HCT116 (cell line): ENCODE data around the gene TGOLN2.

ENCODE experiments used
- CEBPB ChIP-seq: IDR thresholded peaks from 2 replicates; pipeline ENCODE4 v1.6.1; 2012; ENCODE audit warnings: low read depth
- FOSL1 ChIP-seq: IDR thresholded peaks from 2 replicates; pipeline ENCODE4 v1.6.1; 2012; ENCODE audit warnings: low read depth
- POLR2A ChIP-seq: IDR thresholded peaks from 2 replicates; pipeline ENCODE4 v1.7.0; 2011; ENCODE audit warnings: borderline replicate concordance; ENCODE audit not compliant: insufficient read depth, insufficient read length; ENCODE audit errors: extremely low read depth
- TF ChIP-seq, protein P1 (sequence below): IDR thresholded peaks from 2 replicates; pipeline ENCODE4 v1.6.1; 2012
- TF ChIP-seq, protein P2 (sequence below), 3 experiments: fragments of 200-600 bp in 1 of 3; sonication (generic) in 1 of 3; IDR thresholded peaks in 2 of 3; conservative IDR thresholded peaks in 1 of 3; 2 replicates each; pipeline ENCODE4 v1.5.1; 2012 to 2017; ENCODE audit warnings: low read depth in 2 of 3, low read length in 2 of 3, antibody characterized with exemption in 1 of 3, borderline replicate concordance in 1 of 3, control low read depth in 1 of 3, mild to moderate bottlenecking in 1 of 3, mixed read lengths in 1 of 3, mixed run types in 1 of 3, moderate library complexity in 1 of 3; ENCODE audit not compliant: insufficient read depth in 1 of 3

DNA sequence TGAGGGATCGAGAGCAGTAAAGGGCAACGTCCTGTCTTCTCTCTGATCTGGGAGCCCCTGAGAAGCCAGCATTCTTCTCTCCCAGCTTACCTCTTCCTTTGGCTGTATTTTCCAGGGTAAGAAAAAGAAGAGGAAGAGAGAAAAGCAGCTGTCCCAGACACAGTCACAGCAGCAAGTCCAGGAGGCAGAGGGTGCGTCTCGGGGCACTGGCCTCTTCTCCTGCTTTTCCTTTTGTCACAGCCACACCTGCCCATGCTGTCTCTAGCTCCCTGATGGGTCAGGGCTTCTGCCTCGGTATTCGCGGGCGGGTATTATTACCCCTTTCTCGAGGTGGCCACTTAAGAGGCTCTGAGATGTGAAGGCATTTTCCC lies 20.3 kb downstream of the TGOLN2 start:
- TF ChIP-seq, protein P1, sequence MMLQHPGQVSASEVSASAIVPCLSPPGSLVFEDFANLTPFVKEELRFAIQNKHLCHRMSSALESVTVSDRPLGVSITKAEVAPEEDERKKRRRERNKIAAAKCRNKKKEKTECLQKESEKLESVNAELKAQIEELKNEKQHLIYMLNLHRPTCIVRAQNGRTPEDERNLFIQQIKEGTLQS: no peak
- no peak for TF ChIP-seq POLR2A
- TF ChIP-seq, protein P2, sequence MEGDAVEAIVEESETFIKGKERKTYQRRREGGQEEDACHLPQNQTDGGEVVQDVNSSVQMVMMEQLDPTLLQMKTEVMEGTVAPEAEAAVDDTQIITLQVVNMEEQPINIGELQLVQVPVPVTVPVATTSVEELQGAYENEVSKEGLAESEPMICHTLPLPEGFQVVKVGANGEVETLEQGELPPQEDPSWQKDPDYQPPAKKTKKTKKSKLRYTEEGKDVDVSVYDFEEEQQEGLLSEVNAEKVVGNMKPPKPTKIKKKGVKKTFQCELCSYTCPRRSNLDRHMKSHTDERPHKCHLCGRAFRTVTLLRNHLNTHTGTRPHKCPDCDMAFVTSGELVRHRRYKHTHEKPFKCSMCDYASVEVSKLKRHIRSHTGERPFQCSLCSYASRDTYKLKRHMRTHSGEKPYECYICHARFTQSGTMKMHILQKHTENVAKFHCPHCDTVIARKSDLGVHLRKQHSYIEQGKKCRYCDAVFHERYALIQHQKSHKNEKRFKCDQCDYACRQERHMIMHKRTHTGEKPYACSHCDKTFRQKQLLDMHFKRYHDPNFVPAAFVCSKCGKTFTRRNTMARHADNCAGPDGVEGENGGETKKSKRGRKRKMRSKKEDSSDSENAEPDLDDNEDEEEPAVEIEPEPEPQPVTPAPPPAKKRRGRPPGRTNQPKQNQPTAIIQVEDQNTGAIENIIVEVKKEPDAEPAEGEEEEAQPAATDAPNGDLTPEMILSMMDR (IDR thresholded peaks at IDR 0.05 in 2 of 3, conservative IDR thresholded peaks at IDR 0.05 in 1 of 3; ENCODE audit: borderline replicate concordance in 1 of 3, insufficient read depth in 1 of 3, low read depth in 2 of 3, low read length in 2 of 3): no peak
- no peak for TF ChIP-seq CEBPB
- TF ChIP-seq FOSL1: no peak
